Neural progenitor cell (in vitro differentiated cells): ENCODE results near the gene TPST2.

ENCODE experiments used
- EZH2 ChIP-seq: fragments of 200-600 bp; sonication (generic); IDR thresholded peaks from 2 replicates; pipeline ENCODE4 v1.6.1; 2017; ENCODE audit warnings: antibody characterized with exemption, mild to moderate bottlenecking, moderate library complexity
- TF ChIP-seq, protein P1 (sequence below): fragments of 200-600 bp; sonication (generic); IDR thresholded peaks from 2 replicates; pipeline ENCODE4 v1.5.1; 2017; ENCODE audit warnings: antibody characterized with exemption, mild to moderate bottlenecking

DNA sequence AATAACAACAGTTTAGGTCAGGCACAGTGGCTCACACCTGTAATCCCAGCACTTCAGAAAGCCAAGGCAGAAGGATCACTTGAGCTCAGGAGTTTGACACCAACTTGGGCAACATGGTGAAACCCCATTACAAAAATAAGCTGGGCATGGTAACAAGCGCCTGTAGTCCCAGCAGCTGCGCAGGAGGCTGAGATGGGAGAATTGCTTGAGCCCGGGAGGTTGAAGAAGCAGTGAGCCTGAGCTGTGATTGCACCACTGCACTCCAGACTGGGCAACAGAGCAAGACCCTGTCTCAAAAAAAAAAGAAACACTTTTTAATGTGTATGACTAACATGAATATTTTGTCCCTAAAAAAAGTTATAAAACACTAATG is 53.2 kb downstream of the TPST2 start:
- no peak for TF ChIP-seq EZH2
- TF ChIP-seq, protein P1, sequence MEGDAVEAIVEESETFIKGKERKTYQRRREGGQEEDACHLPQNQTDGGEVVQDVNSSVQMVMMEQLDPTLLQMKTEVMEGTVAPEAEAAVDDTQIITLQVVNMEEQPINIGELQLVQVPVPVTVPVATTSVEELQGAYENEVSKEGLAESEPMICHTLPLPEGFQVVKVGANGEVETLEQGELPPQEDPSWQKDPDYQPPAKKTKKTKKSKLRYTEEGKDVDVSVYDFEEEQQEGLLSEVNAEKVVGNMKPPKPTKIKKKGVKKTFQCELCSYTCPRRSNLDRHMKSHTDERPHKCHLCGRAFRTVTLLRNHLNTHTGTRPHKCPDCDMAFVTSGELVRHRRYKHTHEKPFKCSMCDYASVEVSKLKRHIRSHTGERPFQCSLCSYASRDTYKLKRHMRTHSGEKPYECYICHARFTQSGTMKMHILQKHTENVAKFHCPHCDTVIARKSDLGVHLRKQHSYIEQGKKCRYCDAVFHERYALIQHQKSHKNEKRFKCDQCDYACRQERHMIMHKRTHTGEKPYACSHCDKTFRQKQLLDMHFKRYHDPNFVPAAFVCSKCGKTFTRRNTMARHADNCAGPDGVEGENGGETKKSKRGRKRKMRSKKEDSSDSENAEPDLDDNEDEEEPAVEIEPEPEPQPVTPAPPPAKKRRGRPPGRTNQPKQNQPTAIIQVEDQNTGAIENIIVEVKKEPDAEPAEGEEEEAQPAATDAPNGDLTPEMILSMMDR = no peak
